ENCODE measurements around the gene OLIG1. TPM values are rescaled to one million over a fixed set of nuclear protein-coding genes. Genes with fewer than 3 reads are reported as not detected.

The OLIG1 gene
- total RNA-seq, 1 donor from 2014 or later = 14.2 TPM

GRCh38 chr21:33025489-33026442 lies 44.2 kb upstream of the OLIG1 start, which contains the start of gene OLIG2:
OLIG2 (plus strand) TSS chr21:33025935; CDS start chr21:33026863, 928 bp downstream.
- DNase-seq = peak; percentile 95
- Mint-ChIP-seq H3K27me3 (ENCODE audit: unreplicated experiment) (peaks cover 28% of the 10 kb centered on the region), H3K4me3 (ENCODE audit: unreplicated experiment) (peak within 1 kb of the TSS; percentile 92), H3K27ac (ENCODE audit: unreplicated experiment) (peak within 1 kb of the TSS; percentile 90), H3K9me3 (ENCODE audit: unreplicated experiment) (peaks cover 30% of the 10 kb centered on the region), H3K4me1 (ENCODE audit: low read depth, unreplicated experiment) (peaks cover 23% of the 10 kb centered on the region), H3K36me3 (ENCODE audit: unreplicated experiment) (no peaks in the 10 kb centered on the region)
- TF ChIP-seq, protein P1, sequence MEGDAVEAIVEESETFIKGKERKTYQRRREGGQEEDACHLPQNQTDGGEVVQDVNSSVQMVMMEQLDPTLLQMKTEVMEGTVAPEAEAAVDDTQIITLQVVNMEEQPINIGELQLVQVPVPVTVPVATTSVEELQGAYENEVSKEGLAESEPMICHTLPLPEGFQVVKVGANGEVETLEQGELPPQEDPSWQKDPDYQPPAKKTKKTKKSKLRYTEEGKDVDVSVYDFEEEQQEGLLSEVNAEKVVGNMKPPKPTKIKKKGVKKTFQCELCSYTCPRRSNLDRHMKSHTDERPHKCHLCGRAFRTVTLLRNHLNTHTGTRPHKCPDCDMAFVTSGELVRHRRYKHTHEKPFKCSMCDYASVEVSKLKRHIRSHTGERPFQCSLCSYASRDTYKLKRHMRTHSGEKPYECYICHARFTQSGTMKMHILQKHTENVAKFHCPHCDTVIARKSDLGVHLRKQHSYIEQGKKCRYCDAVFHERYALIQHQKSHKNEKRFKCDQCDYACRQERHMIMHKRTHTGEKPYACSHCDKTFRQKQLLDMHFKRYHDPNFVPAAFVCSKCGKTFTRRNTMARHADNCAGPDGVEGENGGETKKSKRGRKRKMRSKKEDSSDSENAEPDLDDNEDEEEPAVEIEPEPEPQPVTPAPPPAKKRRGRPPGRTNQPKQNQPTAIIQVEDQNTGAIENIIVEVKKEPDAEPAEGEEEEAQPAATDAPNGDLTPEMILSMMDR (IDR thresholded peaks at IDR 0.05; ENCODE audit: partially characterized antibody, unreplicated experiment) = no peak

GRCh38 chr21:33026443-33026858 lies 43.5 kb upstream of the OLIG1 start:
- peaks cover 30% of the 10 kb centered on the region for H3K9me3 Mint-ChIP-seq (ENCODE audit: unreplicated experiment)
- peaks cover 28% of the 10 kb centered on the region for H3K27me3 Mint-ChIP-seq (ENCODE audit: unreplicated experiment)
- peak overlapping the region; percentile 90 for H3K27ac Mint-ChIP-seq (ENCODE audit: unreplicated experiment)
- H3K36me3 Mint-ChIP-seq (ENCODE audit: unreplicated experiment) = no peaks in the 10 kb centered on the region
- DNase-seq = no peak
- H3K4me3 Mint-ChIP-seq (ENCODE audit: unreplicated experiment) = peak overlapping the region; percentile 92
- H3K4me1 Mint-ChIP-seq (ENCODE audit: low read depth, unreplicated experiment) = peaks cover 24% of the 10 kb centered on the region
- TF ChIP-seq, protein P1 (IDR thresholded peaks at IDR 0.05; ENCODE audit: partially characterized antibody, unreplicated experiment) = no peak

GRCh38 chr21:33026878-33027400 lies 43.0 kb upstream of the OLIG1 start:
- Mint-ChIP-seq H3K27ac (ENCODE audit: unreplicated experiment) (peak overlapping the region; percentile 90), H3K27me3 (ENCODE audit: unreplicated experiment) (peaks cover 29% of the 10 kb centered on the region), H3K4me1 (ENCODE audit: low read depth, unreplicated experiment) (peaks cover 24% of the 10 kb centered on the region), H3K9me3 (ENCODE audit: unreplicated experiment) (peaks cover 26% of the 10 kb centered on the region), H3K36me3 (ENCODE audit: unreplicated experiment) (no peaks in the 10 kb centered on the region), H3K4me3 (ENCODE audit: unreplicated experiment) (peak overlapping the region; percentile 92)
- TF ChIP-seq, protein P1 (IDR thresholded peaks at IDR 0.05; ENCODE audit: partially characterized antibody, unreplicated experiment) = no peak
- DNase-seq = peak; percentile 48

GRCh38 chr21:33027401-33028286 lies 42.3 kb upstream of the OLIG1 start:
- peaks cover 24% of the 10 kb centered on the region for H3K9me3 Mint-ChIP-seq (ENCODE audit: unreplicated experiment)
- H3K4me3 Mint-ChIP-seq (ENCODE audit: unreplicated experiment) = peak overlapping the region; percentile 83
- TF ChIP-seq, protein P1 (IDR thresholded peaks at IDR 0.05; ENCODE audit: partially characterized antibody, unreplicated experiment) = no peak
- H3K4me1 Mint-ChIP-seq (ENCODE audit: low read depth, unreplicated experiment) = peaks cover 27% of the 10 kb centered on the region
- H3K27me3 Mint-ChIP-seq (ENCODE audit: unreplicated experiment) = peaks cover 34% of the 10 kb centered on the region
- H3K36me3 Mint-ChIP-seq (ENCODE audit: unreplicated experiment) = no peaks in the 10 kb centered on the region
- DNase-seq = peak; percentile 41
- H3K27ac Mint-ChIP-seq (ENCODE audit: unreplicated experiment) = no peak overlapping the region

Measured in glutamatergic neuron (in vitro differentiated cells).